D721Med (cell line): ENCODE results near the gene SLC25A21.
"Not testable (repeated sequence)": the region's sequence is repeated elsewhere in the genome, so short reads cannot be mapped to it uniquely, and the experiment has no call there.

ENCODE experiments used
- DNase-seq: peaks from one replicate; pipeline ENCODE4 v3.0.0; 2011; ENCODE audit warnings: low spot score; ENCODE audit not compliant: insufficient read length
- FAIRE-seq: peaks from 2 replicates; lab custom pipeline; 2011; peaks lifted over from hg19 to GRCh38; lab: Jason Lieb, UNC
- TF ChIP-seq, protein P1 (sequence below): IDR thresholded peaks from 2 replicates; pipeline ENCODE4 v1.5.1; 2012; ENCODE audit warnings: mild to moderate bottlenecking, control low read depth; ENCODE audit not compliant: insufficient read depth; ENCODE audit errors: missing control alignments

Gene SLC25A21

DNA sequence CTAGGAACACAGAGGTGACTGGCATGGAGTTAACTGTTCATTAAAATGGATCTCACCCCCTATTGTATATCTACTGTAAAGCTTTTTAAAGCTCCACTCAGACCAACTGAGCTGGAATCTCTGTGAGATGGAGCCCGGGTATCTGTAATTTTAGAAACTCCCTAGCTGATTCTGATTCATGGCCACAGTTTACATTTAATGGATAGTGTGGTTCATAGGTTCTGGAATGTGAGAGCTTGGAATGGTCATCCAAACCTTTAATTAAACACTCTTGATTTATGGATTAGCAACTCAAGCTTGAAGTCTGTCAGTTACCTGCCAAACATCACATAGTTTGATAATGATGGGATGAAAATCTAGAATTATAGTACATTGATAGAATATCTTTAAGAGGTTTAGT is 183.8 kb downstream of the SLC25A21 start:
- no peak for FAIRE-seq
- TF ChIP-seq, protein P1, sequence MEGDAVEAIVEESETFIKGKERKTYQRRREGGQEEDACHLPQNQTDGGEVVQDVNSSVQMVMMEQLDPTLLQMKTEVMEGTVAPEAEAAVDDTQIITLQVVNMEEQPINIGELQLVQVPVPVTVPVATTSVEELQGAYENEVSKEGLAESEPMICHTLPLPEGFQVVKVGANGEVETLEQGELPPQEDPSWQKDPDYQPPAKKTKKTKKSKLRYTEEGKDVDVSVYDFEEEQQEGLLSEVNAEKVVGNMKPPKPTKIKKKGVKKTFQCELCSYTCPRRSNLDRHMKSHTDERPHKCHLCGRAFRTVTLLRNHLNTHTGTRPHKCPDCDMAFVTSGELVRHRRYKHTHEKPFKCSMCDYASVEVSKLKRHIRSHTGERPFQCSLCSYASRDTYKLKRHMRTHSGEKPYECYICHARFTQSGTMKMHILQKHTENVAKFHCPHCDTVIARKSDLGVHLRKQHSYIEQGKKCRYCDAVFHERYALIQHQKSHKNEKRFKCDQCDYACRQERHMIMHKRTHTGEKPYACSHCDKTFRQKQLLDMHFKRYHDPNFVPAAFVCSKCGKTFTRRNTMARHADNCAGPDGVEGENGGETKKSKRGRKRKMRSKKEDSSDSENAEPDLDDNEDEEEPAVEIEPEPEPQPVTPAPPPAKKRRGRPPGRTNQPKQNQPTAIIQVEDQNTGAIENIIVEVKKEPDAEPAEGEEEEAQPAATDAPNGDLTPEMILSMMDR, result no peak
- DNase-seq, result no peak

DNA sequence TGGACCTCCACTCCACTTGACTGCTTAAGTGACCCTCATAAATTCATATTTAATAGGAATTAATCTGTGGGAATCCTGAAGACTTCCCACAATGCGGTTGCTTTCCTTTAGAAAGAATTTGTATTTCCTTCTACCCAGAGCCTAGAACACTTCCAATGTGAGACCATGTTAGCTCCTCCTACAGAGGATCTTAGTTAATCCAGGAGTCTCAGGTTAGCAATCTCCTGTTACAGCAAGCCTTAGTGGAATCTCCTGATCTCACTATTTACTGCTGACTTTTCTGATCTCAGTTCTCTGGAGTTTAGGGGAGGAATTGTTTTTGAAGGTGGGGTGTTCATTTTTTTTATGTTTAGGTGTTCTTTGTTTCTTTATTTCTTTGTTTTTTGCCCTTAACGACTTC is 186.0 kb downstream of the SLC25A21 start:
- FAIRE-seq (no peak), DNase-seq (no peak)
- TF ChIP-seq, protein P1, result no peak

DNA sequence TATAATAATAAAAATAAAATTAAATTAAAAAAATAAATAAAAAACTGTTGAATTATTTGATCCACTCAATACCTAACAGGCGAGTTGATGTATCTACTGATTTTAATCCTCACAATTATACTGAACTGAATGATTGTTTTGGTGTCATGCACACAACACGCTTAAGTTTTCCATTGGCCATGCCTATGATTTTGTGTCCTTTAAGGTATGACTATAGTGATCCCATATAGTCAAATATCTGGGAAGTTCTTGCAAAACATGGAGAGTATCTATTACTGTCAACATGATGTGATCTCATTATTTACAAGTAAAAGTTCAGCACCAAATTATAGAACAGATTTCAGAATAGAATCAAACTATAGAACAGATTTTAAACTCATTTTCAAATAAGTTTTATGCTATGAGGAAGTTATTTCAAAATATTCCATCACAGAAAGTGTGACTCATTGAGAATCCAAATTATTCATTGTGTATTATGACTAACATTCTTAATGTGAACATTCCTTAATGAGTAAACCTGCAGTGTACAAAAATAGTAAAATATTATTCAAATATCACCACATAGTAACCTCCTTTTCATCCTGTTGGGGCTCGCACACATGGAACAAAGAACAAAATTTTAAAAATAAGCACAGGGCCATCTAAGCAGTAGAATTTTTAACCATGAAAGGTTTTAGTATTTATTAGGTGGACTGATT is 190.4 kb downstream of the SLC25A21 start:
- FAIRE-seq, result no peak
- TF ChIP-seq, protein P1, result no peak
- no peak for DNase-seq

DNA sequence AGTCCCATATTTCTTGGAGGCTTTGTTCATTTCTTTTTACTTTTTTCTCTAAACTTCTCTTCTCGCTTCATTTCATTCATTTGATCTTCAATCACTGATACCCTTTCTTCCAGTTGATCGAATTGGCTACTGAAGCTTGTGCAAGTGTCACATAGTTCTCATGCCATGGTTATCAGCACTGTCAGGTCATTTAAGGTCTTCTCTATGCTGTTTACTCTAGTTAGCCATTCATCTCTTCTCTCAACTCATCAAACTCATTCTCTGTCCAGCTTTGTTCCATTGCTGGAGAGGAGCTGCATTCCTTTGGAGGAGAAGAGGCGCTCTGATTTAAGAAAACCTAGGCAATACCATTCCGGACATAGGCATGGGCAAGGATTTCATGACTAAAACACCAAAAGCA is 192.0 kb downstream of the SLC25A21 start:
- not testable (repeated sequence) for DNase-seq, FAIRE-seq

DNA sequence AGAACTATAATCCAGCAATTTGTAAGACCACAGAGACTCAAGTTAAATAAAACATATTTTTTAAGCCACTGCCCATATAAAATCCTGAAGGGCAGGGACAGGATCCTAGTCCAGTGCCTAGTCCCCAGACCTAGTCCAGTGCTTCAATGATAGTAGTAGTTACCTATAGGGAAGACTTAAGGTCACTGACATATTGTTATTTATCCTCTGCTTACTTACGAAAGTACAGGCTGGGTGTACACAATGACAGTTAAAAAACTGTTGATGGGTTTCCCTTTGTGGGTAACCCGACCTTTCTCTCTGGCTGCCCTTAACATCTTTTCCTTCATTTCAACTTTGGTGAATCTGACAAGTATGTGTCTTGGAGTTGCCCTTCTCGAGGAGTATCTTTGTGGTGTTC is 192.5 kb downstream of the SLC25A21 start:
- FAIRE-seq (no peak), DNase-seq (no peak)
- TF ChIP-seq, protein P1, result no peak

DNA sequence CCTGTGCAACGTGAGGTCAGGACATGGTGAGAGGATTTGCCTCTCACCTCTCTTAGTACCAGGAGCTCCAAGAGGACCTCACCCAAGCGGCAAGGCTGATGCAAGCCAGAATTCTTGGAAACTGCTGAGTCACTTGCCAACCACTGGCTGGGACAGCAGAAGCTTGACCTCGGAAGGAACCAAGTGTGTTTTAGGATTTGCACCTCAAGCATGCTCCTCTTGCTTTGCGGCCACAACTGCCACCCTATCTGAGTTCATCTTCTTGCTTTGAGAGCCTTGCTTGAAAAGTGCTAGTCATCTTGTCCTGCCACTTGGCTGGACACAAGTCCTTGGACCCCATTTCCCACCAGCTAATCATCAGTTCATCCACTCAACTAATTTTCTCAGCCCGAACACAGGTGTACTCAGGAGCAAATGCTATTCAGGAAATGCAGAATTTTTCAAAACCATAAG is 195.8 kb downstream of the SLC25A21 start:
- DNase-seq (no peak), FAIRE-seq (no peak)
- TF ChIP-seq, protein P1, result no peak

DNA sequence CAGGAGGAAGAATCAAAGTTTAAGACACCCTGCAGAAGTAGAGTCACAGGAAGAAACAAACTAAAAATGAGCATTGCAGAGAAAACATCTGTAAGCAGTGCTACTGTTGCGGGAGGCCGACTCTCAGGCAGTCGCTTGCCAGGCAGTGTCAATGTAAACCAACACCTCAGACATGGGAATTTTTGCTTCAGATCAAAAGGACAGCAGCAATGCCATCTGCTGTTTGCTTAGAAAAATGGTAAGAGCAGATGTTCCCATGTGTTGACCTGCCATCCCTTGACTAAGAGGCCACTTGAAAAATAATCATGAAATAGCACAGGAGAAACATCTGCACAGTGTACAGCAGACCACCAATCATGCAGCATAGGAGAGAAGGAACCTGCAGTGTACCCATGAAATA is 196.6 kb downstream of the SLC25A21 start:
- TF ChIP-seq, protein P1, result no peak
- no peak for FAIRE-seq
- DNase-seq, result no peak
